ENCODE results near the gene AMFR.

AMFR gene

GRCh38 chr16:56354746-56355145, 70.6 kb downstream of the AMFR start:
- 98% methylated on average over 13 of the region's 17 CpGs for WGBS

GRCh38 chr16:56354016-56354415, 71.3 kb downstream of the AMFR start:
- H2BK12ac ChIP-seq (ENCODE audit: low read length in 2 of 2), result no peak overlapping the region
- 99% methylated on average over 7 of the region's 7 CpGs for WGBS
- H3K79me1 ChIP-seq (replicated peaks; ENCODE audit: low read length, poor library complexity, severe bottlenecking), result no peaks in the 10 kb centered on the region
- no peak overlapping the region for H3K14ac ChIP-seq (ENCODE audit: low read length in 2 of 2)
- no peak overlapping the region for H3K9ac ChIP-seq (ENCODE audit: low read length)
- no peaks in the 10 kb centered on the region for H3K36me3 ChIP-seq (ENCODE audit: control insufficient read depth in 1 of 2, insufficient read depth in 2 of 2, low read depth in 1 of 2, low read length in 2 of 2)
- no peak overlapping the region for H4K91ac ChIP-seq (ENCODE audit: low read length)
- H4K8ac ChIP-seq (ENCODE audit: low read length), result no peak overlapping the region
- H3K4me3 ChIP-seq (ENCODE audit: insufficient read depth in 1 of 2, low read depth in 1 of 2, low read length in 2 of 2), result no peak overlapping the region
- H3K4ac ChIP-seq (ENCODE audit: low read depth in 1 of 2, low read length in 2 of 2), result no peak overlapping the region
- H3K18ac ChIP-seq (ENCODE audit: low read depth in 1 of 2, low read length in 2 of 2), result no peak overlapping the region
- H3K9me3 ChIP-seq (ENCODE audit: control insufficient read depth, low read length), result no peaks in the 10 kb centered on the region
- no peak overlapping the region for H3K23ac ChIP-seq (ENCODE audit: low read length in 2 of 2)
- no peak overlapping the region for H2AK5ac ChIP-seq (ENCODE audit: low read length, severe bottlenecking)
- H3K27ac ChIP-seq (ENCODE audit: low read length, poor library complexity, severe bottlenecking), result no peak overlapping the region
- H2BK120ac ChIP-seq (ENCODE audit: low read depth, low read length), result no peak overlapping the region
- no peak overlapping the region for H2BK5ac ChIP-seq (ENCODE audit: low read depth, low read length, poor library complexity, severe bottlenecking)
- no peak for DNase-seq
- no peak overlapping the region for H3K4me2 ChIP-seq (ENCODE audit: low read length, poor library complexity, severe bottlenecking)
- no peak overlapping the region for H2BK15ac ChIP-seq (ENCODE audit: low read depth, poor library complexity, severe bottlenecking)
- no peak overlapping the region for H2AFZ ChIP-seq (ENCODE audit: low read depth, low read length)
- peaks cover 15 to 39% of the 10 kb centered on the region in 2 experiments for H3K27me3 ChIP-seq (ENCODE audit: control insufficient read depth in 1 of 2, insufficient read depth in 1 of 2, low read length in 2 of 2)
- peaks cover 12% of the 10 kb centered on the region for H3K4me1 ChIP-seq (ENCODE audit: control insufficient read depth, insufficient read depth, low read depth, low read length)

More at GRCh38 chr16:56354746-56355145, 70.6 kb downstream of the AMFR start:
- H4K8ac ChIP-seq (ENCODE audit: low read length), result no peak overlapping the region
- no peaks in the 10 kb centered on the region for H3K9me3 ChIP-seq (ENCODE audit: control insufficient read depth, low read length)
- no peak overlapping the region for H3K4ac ChIP-seq (ENCODE audit: low read depth in 1 of 2, low read length in 2 of 2)
- H3K4me1 ChIP-seq (ENCODE audit: control insufficient read depth, insufficient read depth, low read depth, low read length), result peaks cover 12% of the 10 kb centered on the region
- H3K23ac ChIP-seq (ENCODE audit: low read length in 2 of 2), result no peak overlapping the region
- no peaks in the 10 kb centered on the region for H3K79me1 ChIP-seq (replicated peaks; ENCODE audit: low read length, poor library complexity, severe bottlenecking)
- H2AK5ac ChIP-seq (ENCODE audit: low read length, severe bottlenecking), result no peak overlapping the region
- no peak overlapping the region for H3K4me2 ChIP-seq (ENCODE audit: low read length, poor library complexity, severe bottlenecking)
- H2BK12ac ChIP-seq (ENCODE audit: low read length in 2 of 2), result no peak overlapping the region
- H2BK15ac ChIP-seq (ENCODE audit: low read depth, poor library complexity, severe bottlenecking), result no peak overlapping the region
- no peak overlapping the region for H2BK5ac ChIP-seq (ENCODE audit: low read depth, low read length, poor library complexity, severe bottlenecking)
- H2BK120ac ChIP-seq (ENCODE audit: low read depth, low read length), result no peak overlapping the region
- H2AFZ ChIP-seq (ENCODE audit: low read depth, low read length), result no peak overlapping the region
- H3K9ac ChIP-seq (ENCODE audit: low read length), result no peak overlapping the region
- no peaks in the 10 kb centered on the region for H3K36me3 ChIP-seq (ENCODE audit: control insufficient read depth in 1 of 2, insufficient read depth in 2 of 2, low read depth in 1 of 2, low read length in 2 of 2)
- no peak overlapping the region for H3K14ac ChIP-seq (ENCODE audit: low read length in 2 of 2)
- H4K91ac ChIP-seq (ENCODE audit: low read length), result no peak overlapping the region
- no peak overlapping the region for H3K18ac ChIP-seq (ENCODE audit: low read depth in 1 of 2, low read length in 2 of 2)
- peaks cover 15 to 32% of the 10 kb centered on the region in 2 experiments for H3K27me3 ChIP-seq (ENCODE audit: control insufficient read depth in 1 of 2, insufficient read depth in 1 of 2, low read length in 2 of 2)
- no peak overlapping the region for H3K27ac ChIP-seq (ENCODE audit: low read length, poor library complexity, severe bottlenecking)
- no peak for DNase-seq
- no peak overlapping the region for H3K4me3 ChIP-seq (ENCODE audit: insufficient read depth in 1 of 2, low read depth in 1 of 2, low read length in 2 of 2)

GRCh38 chr16:56353054-56353921, 72.1 kb downstream of the AMFR start:
- Histone ChIP-seq H3K79me1 (replicated peaks; ENCODE audit: low read length, poor library complexity, severe bottlenecking) (no peaks in the 10 kb centered on the region), H3K9ac (ENCODE audit: low read length) (no peak overlapping the region), H3K4me2 (ENCODE audit: low read length, poor library complexity, severe bottlenecking) (no peak overlapping the region), H2BK5ac (ENCODE audit: low read depth, low read length, poor library complexity, severe bottlenecking) (no peak overlapping the region), H4K8ac (ENCODE audit: low read length) (no peak overlapping the region), H3K9me3 (ENCODE audit: control insufficient read depth, low read length) (no peaks in the 10 kb centered on the region), H2BK120ac (ENCODE audit: low read depth, low read length) (no peak overlapping the region), H4K91ac (ENCODE audit: low read length) (no peak overlapping the region), H2AK5ac (ENCODE audit: low read length, severe bottlenecking) (no peak overlapping the region), H2AFZ (ENCODE audit: low read depth, low read length) (no peak overlapping the region), H3K4me1 (ENCODE audit: control insufficient read depth, insufficient read depth, low read depth, low read length) (peaks cover 12% of the 10 kb centered on the region), H3K27me3 (ENCODE audit: control insufficient read depth in 1 of 2, insufficient read depth in 1 of 2, low read length in 2 of 2) (peaks cover 15 to 41% of the 10 kb centered on the region in 2 experiments), H2BK12ac (ENCODE audit: low read length in 2 of 2) (no peak overlapping the region), H3K14ac (ENCODE audit: low read length in 2 of 2) (no peak overlapping the region), H2BK15ac (ENCODE audit: low read depth, poor library complexity, severe bottlenecking) (no peak overlapping the region), H3K18ac (ENCODE audit: low read depth in 1 of 2, low read length in 2 of 2) (no peak overlapping the region), H3K36me3 (ENCODE audit: control insufficient read depth in 1 of 2, insufficient read depth in 2 of 2, low read depth in 1 of 2, low read length in 2 of 2) (no peaks in the 10 kb centered on the region), H3K4ac (ENCODE audit: low read depth in 1 of 2, low read length in 2 of 2) (no peak overlapping the region), H3K23ac (ENCODE audit: low read length in 2 of 2) (no peak overlapping the region), H3K27ac (ENCODE audit: low read length, poor library complexity, severe bottlenecking) (no peak overlapping the region), H3K4me3 (ENCODE audit: insufficient read depth in 1 of 2, low read depth in 1 of 2, low read length in 2 of 2) (no peak overlapping the region)
- DNase-seq, result no peak
- WGBS, result 86% methylated on average over 15 of the region's 15 CpGs

- H3K4ac ChIP-seq (ENCODE audit: low read depth in 1 of 2, low read length in 2 of 2), result no peak overlapping the region
- H3K27ac ChIP-seq (ENCODE audit: low read length, poor library complexity, severe bottlenecking), result no peak overlapping the region
- H3K18ac ChIP-seq (ENCODE audit: low read depth in 1 of 2, low read length in 2 of 2), result no peak overlapping the region
- no peak overlapping the region for H2AK5ac ChIP-seq (ENCODE audit: low read length, severe bottlenecking)
- 87% methylated on average over 7 of the region's 7 CpGs for WGBS
- H3K79me1 ChIP-seq (replicated peaks; ENCODE audit: low read length, poor library complexity, severe bottlenecking), result no peaks in the 10 kb centered on the region
- H2AFZ ChIP-seq (ENCODE audit: low read depth, low read length), result no peak overlapping the region
- H4K8ac ChIP-seq (ENCODE audit: low read length), result no peak overlapping the region
- no peak overlapping the region for H2BK15ac ChIP-seq (ENCODE audit: low read depth, poor library complexity, severe bottlenecking)
- no peak for DNase-seq
- no peak overlapping the region for H3K9ac ChIP-seq (ENCODE audit: low read length)
- no peak overlapping the region for H2BK120ac ChIP-seq (ENCODE audit: low read depth, low read length)
- H3K4me1 ChIP-seq (ENCODE audit: control insufficient read depth, insufficient read depth, low read depth, low read length), result peaks cover 6% of the 10 kb centered on the region
- no peak overlapping the region for H2BK5ac ChIP-seq (ENCODE audit: low read depth, low read length, poor library complexity, severe bottlenecking)
- no peak overlapping the region for H3K4me3 ChIP-seq (ENCODE audit: insufficient read depth in 1 of 2, low read depth in 1 of 2, low read length in 2 of 2)
- no peak overlapping the region for H4K91ac ChIP-seq (ENCODE audit: low read length)
- no peak overlapping the region for H3K23ac ChIP-seq (ENCODE audit: low read length in 2 of 2)
- peaks cover 15 to 41% of the 10 kb centered on the region in 2 experiments for H3K27me3 ChIP-seq (ENCODE audit: control insufficient read depth in 1 of 2, insufficient read depth in 1 of 2, low read length in 2 of 2)
- no peaks in the 10 kb centered on the region for H3K36me3 ChIP-seq (ENCODE audit: control insufficient read depth in 1 of 2, insufficient read depth in 2 of 2, low read depth in 1 of 2, low read length in 2 of 2)
- no peaks in the 10 kb centered on the region for H3K9me3 ChIP-seq (ENCODE audit: control insufficient read depth, low read length)
- no peak overlapping the region for H2BK12ac ChIP-seq (ENCODE audit: low read length in 2 of 2)
- H3K14ac ChIP-seq (ENCODE audit: low read length in 2 of 2), result no peak overlapping the region
- no peak overlapping the region for H3K4me2 ChIP-seq (ENCODE audit: low read length, poor library complexity, severe bottlenecking)
Measured at GRCh38 chr16:56352351-56353053, 72.8 kb downstream of the AMFR start.

All from mesenchymal stem cell (in vitro differentiated cells and primary cell).